ENCODE data around the gene ALG8.

The ALG8 gene

DNA sequence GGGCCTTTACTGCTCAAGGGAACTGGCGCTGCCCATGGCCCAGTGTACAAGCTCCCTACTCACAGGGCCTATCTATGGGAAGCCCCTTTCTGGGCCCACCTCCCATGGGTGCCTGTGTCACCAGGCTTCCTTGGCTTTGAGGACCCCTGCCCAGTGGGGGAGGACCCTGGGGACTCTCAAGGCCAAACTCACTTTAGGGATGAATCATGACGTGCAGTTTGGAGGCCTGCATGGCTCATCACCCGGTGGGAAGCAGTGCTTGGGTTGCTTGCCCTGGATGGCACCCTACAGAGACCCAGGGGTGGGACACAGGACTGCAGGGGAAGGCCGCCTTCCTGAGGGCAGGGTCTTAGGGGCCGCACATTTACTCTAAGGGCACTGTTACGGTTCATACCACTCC, 32.5 kb upstream of the ALG8 start:
- Histone ChIP-seq H3K36me3 (ENCODE audit: control insufficient read depth, insufficient read depth, low read length) (no peaks in the 10 kb centered on the region), H3K4me3 (ENCODE audit: insufficient read depth, low read depth, low read length) (no peak overlapping the region), H3K9me3 (ENCODE audit: control insufficient read depth, low read length) (no peaks in the 10 kb centered on the region), H3K27me3 (ENCODE audit: control insufficient read depth, insufficient read depth, low read length, poor library complexity, severe bottlenecking) (no peaks in the 10 kb centered on the region), H3K27ac (ENCODE audit: insufficient read depth, low read depth, low read length, poor library complexity, severe bottlenecking) (no peak overlapping the region), H3K4me1 (ENCODE audit: control insufficient read depth, insufficient read depth, low read length) (no peaks in the 10 kb centered on the region)
- WGBS, 2 experiments, result 92 to 95% methylated on average over 6 of the region's 6 CpGs

DNA sequence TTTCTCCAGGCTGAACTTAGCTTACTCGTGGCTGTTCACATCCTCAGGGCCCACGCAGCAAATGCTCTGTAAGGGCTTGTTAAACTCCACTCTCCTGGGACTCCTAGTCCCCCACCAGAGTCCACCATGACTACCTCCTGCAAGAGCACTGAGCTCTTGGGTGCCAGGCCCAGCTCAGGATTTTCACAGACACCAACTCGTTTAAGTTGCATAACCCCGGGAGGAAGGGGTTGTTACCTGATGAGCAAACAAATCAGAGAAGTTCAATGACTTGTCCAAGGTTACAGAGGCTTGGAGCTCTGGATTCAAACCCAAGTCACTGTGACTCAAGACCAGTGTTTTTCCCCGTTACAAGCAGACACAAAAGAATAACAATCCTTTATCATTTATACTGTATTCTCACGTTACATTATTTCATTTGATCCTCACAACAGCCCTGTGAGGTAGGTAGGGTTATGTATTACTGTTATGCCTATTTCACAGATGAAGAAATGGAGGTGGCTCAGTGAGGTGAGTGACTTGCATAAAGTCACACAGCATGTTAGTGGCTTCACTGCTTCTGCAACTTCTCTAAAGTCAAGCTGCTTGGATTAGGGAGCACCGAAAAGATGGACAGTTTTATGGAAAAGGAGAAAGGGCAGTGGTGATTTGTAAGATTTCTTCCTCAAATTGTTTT, 31.6 kb upstream of the ALG8 start:
- 94 to 95% methylated on average over 6 of the region's 7 CpGs for WGBS, 2 experiments

DNA sequence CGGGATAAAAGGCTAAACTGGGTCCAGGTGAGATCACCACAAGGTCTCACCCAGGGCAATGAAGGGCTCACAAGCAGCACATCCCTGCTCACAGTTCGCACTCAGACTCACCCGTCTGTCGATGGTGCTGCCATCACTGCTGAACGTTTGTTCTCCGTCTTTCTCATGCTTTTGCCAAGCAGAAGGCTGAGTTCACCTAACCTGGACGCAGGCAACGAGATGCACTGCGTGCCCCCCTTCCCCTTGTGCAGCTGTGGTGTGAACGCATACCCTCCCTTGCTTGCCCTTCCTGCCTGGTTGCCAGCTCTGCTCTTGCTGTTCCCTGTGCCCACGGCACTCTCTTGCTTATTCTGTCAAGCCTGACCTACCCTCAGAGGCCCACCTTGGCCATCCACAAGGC, 31.0 kb upstream of the ALG8 start:
- no peaks in the 10 kb centered on the region for H3K9me3 ChIP-seq (ENCODE audit: control insufficient read depth, low read length)
- no peaks in the 10 kb centered on the region for H3K27me3 ChIP-seq (ENCODE audit: control insufficient read depth, insufficient read depth, low read length, poor library complexity, severe bottlenecking)
- no peaks in the 10 kb centered on the region for H3K4me1 ChIP-seq (ENCODE audit: control insufficient read depth, insufficient read depth, low read length)
- no peaks in the 10 kb centered on the region for H3K36me3 ChIP-seq (ENCODE audit: control insufficient read depth, insufficient read depth, low read length)
- no peak overlapping the region for H3K27ac ChIP-seq (ENCODE audit: insufficient read depth, low read depth, low read length, poor library complexity, severe bottlenecking)
- WGBS, 2 experiments, result 93 to 94% methylated on average over 11 of the region's 11 CpGs
- no peak overlapping the region for H3K4me3 ChIP-seq (ENCODE audit: insufficient read depth, low read depth, low read length)

More for the DNA sequence above, 31.6 kb upstream of the ALG8 start:
- no peaks in the 10 kb centered on the region for H3K4me1 ChIP-seq (ENCODE audit: control insufficient read depth, insufficient read depth, low read length)
- H3K27ac ChIP-seq (ENCODE audit: insufficient read depth, low read depth, low read length, poor library complexity, severe bottlenecking), result no peak overlapping the region
- no peaks in the 10 kb centered on the region for H3K27me3 ChIP-seq (ENCODE audit: control insufficient read depth, insufficient read depth, low read length, poor library complexity, severe bottlenecking)
- no peak overlapping the region for H3K4me3 ChIP-seq (ENCODE audit: insufficient read depth, low read depth, low read length)
- H3K9me3 ChIP-seq (ENCODE audit: control insufficient read depth, low read length), result no peaks in the 10 kb centered on the region
- H3K36me3 ChIP-seq (ENCODE audit: control insufficient read depth, insufficient read depth, low read length), result no peaks in the 10 kb centered on the region

DNA sequence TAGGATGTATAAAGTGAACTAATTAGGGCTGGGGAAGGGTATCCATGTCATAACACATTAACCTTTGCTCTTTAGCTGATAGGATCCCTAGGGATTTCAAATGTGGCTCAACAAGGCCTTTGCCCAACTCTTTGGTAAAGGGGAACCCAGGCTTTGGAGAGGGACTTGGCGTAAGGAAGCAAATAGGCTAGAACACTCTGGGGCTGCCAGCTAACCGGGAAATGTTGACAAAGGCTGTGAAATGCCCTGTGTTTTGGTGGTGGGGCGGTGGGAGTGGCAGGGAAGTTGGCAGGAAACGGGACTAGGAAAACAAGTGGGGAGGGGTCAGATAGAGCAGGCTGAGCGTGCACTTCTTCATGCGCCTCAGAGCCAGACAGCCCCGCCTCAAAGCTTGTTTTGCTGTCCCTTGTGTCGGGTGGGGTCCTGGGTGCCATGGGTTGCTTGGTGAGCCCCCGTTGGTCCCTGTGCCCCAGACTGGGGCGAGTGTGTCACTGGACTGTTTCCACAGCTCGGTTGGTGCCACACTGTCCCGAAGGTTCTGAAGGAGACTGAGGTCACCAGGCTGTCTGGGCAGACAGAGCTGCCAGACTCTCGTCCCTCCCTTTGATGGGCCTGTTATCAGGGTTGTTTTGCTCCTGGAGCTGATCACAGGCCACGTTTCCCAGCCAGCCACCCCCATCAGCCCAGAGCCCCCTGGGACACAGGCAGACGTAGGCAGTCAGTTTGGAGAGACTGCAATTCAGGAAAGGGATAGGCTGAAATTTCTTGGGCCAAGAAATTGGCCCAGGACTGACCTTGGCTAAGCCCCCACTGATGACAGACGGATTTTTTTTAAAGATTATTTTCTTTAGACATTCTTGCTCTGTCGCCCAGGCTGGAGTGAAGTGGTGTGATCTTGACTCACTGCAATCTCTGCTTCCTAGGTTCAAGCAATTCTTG, 29.4 kb upstream of the ALG8 start:
- 89 to 90% methylated on average over 17 of the region's 17 CpGs for WGBS, 2 experiments
- no peaks in the 10 kb centered on the region for H3K9me3 ChIP-seq (ENCODE audit: control insufficient read depth, low read length)
- no peaks in the 10 kb centered on the region for H3K36me3 ChIP-seq (ENCODE audit: control insufficient read depth, insufficient read depth, low read length)
- H3K27me3 ChIP-seq (ENCODE audit: control insufficient read depth, insufficient read depth, low read length, poor library complexity, severe bottlenecking), result no peaks in the 10 kb centered on the region
- H3K4me3 ChIP-seq (ENCODE audit: insufficient read depth, low read depth, low read length), result no peak overlapping the region
- no peaks in the 10 kb centered on the region for H3K4me1 ChIP-seq (ENCODE audit: control insufficient read depth, insufficient read depth, low read length)
- no peak overlapping the region for H3K27ac ChIP-seq (ENCODE audit: insufficient read depth, low read depth, low read length, poor library complexity, severe bottlenecking)

DNA sequence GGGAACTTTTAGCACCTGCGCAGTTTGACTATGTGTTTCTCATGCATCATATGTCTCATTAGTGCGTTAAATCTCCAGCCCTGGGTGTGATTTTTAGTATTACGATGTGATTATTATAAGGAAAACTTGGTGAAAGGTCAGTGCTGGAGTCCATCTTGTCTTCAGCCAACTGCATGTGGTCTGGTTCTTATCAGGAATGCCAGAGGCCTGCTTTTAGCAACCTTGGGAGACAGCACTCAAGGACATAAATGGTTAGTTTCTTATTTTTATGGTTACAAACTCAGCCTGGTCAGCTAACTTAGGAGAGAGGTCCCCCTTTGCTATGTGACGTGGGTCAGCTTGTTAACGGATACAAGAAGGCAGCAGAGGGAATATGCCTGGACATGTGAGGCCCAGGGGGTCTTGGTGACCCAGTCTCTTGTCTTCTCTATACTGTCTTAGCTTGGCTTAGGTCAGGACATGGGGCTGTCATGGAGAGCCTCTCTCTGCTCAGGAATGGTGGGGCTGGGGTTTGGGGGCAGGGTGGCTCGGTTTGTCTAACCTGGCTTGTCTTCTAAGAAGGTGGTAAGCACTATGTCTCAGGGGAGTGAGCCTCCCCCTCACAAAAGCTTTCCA, 27.5 kb upstream of the ALG8 start:
- H3K9me3 ChIP-seq (ENCODE audit: control insufficient read depth, low read length), result no peaks in the 10 kb centered on the region
- no peak overlapping the region for H3K4me3 ChIP-seq (ENCODE audit: insufficient read depth, low read depth, low read length)
- H3K36me3 ChIP-seq (ENCODE audit: control insufficient read depth, insufficient read depth, low read length), result no peaks in the 10 kb centered on the region
- H3K27me3 ChIP-seq (ENCODE audit: control insufficient read depth, insufficient read depth, low read length, poor library complexity, severe bottlenecking), result no peaks in the 10 kb centered on the region
- whole genome bisulfite sequencing, 2 experiments, result 94 to 95% methylated on average over 6 of the region's 6 CpGs
- no peaks in the 10 kb centered on the region for H3K4me1 ChIP-seq (ENCODE audit: control insufficient read depth, insufficient read depth, low read length)
- H3K27ac ChIP-seq (ENCODE audit: insufficient read depth, low read depth, low read length, poor library complexity, severe bottlenecking), result no peak overlapping the region

DNA sequence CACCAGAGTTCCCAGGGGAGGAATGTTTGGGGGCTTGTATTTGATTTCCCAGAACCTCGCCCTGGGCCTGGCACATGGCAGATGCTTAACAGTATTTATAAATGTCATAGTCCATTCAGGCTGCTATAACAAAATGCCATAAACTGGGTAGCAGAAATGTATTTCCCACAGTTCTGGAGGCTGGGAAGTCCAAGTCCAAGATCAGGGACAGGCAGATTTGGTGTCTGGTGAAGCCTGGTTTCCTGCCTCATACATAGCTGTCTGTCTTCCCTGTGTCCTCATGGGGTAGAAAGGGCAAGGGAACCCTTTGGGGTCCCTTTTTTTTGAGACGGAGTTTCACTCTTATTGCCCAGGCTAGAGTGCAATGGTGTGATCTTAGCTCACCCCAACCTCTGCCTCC, 25.0 kb upstream of the ALG8 start:
- Histone ChIP-seq H3K27ac (ENCODE audit: insufficient read depth, low read depth, low read length, poor library complexity, severe bottlenecking) (no peak overlapping the region), H3K4me1 (ENCODE audit: control insufficient read depth, insufficient read depth, low read length) (no peaks in the 10 kb centered on the region), H3K9me3 (ENCODE audit: control insufficient read depth, low read length) (no peaks in the 10 kb centered on the region), H3K36me3 (ENCODE audit: control insufficient read depth, insufficient read depth, low read length) (no peaks in the 10 kb centered on the region), H3K27me3 (ENCODE audit: control insufficient read depth, insufficient read depth, low read length, poor library complexity, severe bottlenecking) (no peaks in the 10 kb centered on the region), H3K4me3 (ENCODE audit: insufficient read depth, low read depth, low read length) (no peak overlapping the region)
- WGBS, 2 experiments, result 92 to 93% methylated on average over 1 to 2 of the region's 2 CpGs

DNA sequence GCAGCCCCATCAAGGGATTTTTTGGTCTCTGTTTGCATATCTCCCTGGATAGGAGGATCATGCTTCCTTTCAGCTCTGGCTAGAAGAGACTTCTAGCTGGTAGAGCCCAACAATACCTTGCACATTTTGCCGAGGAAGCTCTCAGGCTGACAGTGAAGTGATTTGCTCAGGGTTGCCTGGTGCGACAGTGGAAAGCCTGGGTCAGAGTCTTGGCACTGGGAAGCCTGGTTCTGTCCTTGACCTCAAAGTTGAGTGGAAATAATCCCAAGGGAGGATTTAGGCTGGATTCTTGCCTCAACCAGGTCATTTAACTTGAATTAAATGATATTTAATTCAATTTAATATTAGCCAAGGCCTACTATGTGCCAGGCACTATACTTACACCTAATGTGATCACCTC, 24.4 kb upstream of the ALG8 start:
- Histone ChIP-seq H3K27ac (ENCODE audit: insufficient read depth, low read depth, low read length, poor library complexity, severe bottlenecking) (no peak overlapping the region), H3K36me3 (ENCODE audit: control insufficient read depth, insufficient read depth, low read length) (no peaks in the 10 kb centered on the region), H3K4me3 (ENCODE audit: insufficient read depth, low read depth, low read length) (no peak overlapping the region), H3K9me3 (ENCODE audit: control insufficient read depth, low read length) (no peaks in the 10 kb centered on the region), H3K4me1 (ENCODE audit: control insufficient read depth, insufficient read depth, low read length) (no peaks in the 10 kb centered on the region), H3K27me3 (ENCODE audit: control insufficient read depth, insufficient read depth, low read length, poor library complexity, severe bottlenecking) (no peaks in the 10 kb centered on the region)
- 89 to 93% methylated on average over 2 of the region's 2 CpGs for WGBS, 2 experiments

DNA sequence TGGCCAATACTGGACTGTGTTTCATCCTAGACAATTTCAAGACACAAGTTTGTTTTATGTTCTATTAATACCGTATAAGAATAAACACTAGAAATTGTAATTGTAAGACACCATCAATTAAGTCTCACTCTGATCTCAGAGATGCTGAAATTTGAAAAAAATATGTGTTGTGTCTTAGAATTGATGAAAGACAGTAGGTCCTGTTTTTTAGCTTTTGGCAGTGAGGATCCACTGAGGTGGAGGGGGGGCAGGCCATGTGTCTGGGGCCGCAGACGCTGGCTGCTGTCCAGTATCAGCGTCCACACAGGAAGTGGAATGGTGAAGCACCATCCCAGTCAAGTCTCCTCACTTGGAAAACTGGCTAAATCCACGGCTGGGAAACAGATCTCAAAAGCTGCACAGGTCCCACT, 22.5 kb upstream of the ALG8 start:
- Histone ChIP-seq H3K4me3 (ENCODE audit: insufficient read depth, low read depth, low read length) (no peak overlapping the region), H3K4me1 (ENCODE audit: control insufficient read depth, insufficient read depth, low read length) (no peaks in the 10 kb centered on the region), H3K27ac (ENCODE audit: insufficient read depth, low read depth, low read length, poor library complexity, severe bottlenecking) (no peak overlapping the region), H3K36me3 (ENCODE audit: control insufficient read depth, insufficient read depth, low read length) (no peaks in the 10 kb centered on the region), H3K9me3 (ENCODE audit: control insufficient read depth, low read length) (no peaks in the 10 kb centered on the region), H3K27me3 (ENCODE audit: control insufficient read depth, insufficient read depth, low read length, poor library complexity, severe bottlenecking) (no peaks in the 10 kb centered on the region)
- WGBS, 2 experiments, result 92 to 95% methylated on average over 4 to 5 of the region's 5 CpGs

DNA sequence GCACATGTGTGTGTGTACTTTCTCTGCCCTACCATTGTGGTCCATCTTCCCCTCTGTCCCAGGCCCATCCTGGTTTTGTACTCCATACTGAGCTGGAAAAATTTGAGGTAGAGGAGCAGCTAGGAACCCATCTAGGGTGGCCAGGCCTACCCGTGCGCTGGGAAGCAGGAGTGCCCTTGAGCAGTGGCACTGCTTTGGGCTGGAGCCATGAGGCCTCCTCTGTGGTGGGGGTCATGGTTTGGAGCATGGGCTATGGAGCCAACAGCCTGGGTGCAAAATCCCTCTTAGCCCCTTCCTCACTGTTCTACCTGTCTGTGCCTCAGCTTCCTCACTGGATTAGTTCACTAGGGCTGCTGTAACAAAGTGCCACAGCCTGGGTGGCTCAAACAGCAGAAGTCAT, 21.9 kb upstream of the ALG8 start:
- H3K27me3 ChIP-seq (ENCODE audit: control insufficient read depth, insufficient read depth, low read length, poor library complexity, severe bottlenecking), result no peaks in the 10 kb centered on the region
- no peak overlapping the region for H3K27ac ChIP-seq (ENCODE audit: insufficient read depth, low read depth, low read length, poor library complexity, severe bottlenecking)
- 91 to 98% methylated on average over 2 of the region's 2 CpGs for WGBS, 2 experiments

DNA sequence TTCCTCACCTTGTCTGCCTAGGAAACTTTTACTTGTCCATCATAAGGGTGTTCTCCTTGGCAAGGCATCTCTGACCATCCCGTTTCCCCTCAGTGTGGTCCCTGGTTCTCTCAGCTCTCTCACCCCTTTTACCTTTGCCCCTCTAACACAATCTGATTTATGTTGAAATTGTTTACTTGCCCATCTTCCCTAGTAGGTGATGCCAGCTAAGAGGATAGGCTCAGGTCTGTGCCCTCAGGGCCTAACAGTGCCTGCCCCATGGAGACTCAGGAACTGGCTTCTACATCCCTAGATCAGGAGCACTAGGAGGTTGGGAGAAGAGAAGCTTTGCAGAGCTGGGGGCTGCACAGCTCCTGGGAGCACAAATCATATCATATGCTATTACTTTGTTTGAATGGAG, 21.1 kb upstream of the ALG8 start:
- Histone ChIP-seq H3K4me1 (ENCODE audit: control insufficient read depth, insufficient read depth, low read length) (no peaks in the 10 kb centered on the region), H3K36me3 (ENCODE audit: control insufficient read depth, insufficient read depth, low read length) (no peaks in the 10 kb centered on the region), H3K4me3 (ENCODE audit: insufficient read depth, low read depth, low read length) (no peak overlapping the region), H3K27me3 (ENCODE audit: control insufficient read depth, insufficient read depth, low read length, poor library complexity, severe bottlenecking) (no peaks in the 10 kb centered on the region), H3K27ac (ENCODE audit: insufficient read depth, low read depth, low read length, poor library complexity, severe bottlenecking) (no peak overlapping the region), H3K9me3 (ENCODE audit: control insufficient read depth, low read length) (no peaks in the 10 kb centered on the region)
- WGBS, 2 experiments, result 97 to 100% methylated on average over 1 of the region's 1 CpG

More for the DNA sequence above, 21.9 kb upstream of the ALG8 start:
- H3K9me3 ChIP-seq (ENCODE audit: control insufficient read depth, low read length), result no peaks in the 10 kb centered on the region
- no peaks in the 10 kb centered on the region for H3K36me3 ChIP-seq (ENCODE audit: control insufficient read depth, insufficient read depth, low read length)
- no peaks in the 10 kb centered on the region for H3K4me1 ChIP-seq (ENCODE audit: control insufficient read depth, insufficient read depth, low read length)
- no peak overlapping the region for H3K4me3 ChIP-seq (ENCODE audit: insufficient read depth, low read depth, low read length)
